HUES48 (cell line): ENCODE results near the gene SCN9A.

Source experiments
- H3K27ac ChIP-seq: one replicate; pipeline ENCODE4 v1.7.0; 2013; ENCODE audit warnings: low read depth, low read length, inconsistent platforms
- H3K27me3 ChIP-seq: 2 replicates; pipeline ENCODE4 v1.6.1; 2013; ENCODE audit warnings: mild to moderate bottlenecking, low read length; ENCODE audit not compliant: control insufficient read depth, insufficient read depth
- H3K36me3 ChIP-seq: 2 replicates; pipeline ENCODE4 v1.6.1; 2013; ENCODE audit warnings: low read length; ENCODE audit not compliant: control insufficient read depth, insufficient read depth
- H3K4me1 ChIP-seq: 2 replicates; pipeline ENCODE4 v1.6.1; 2013; ENCODE audit warnings: mild to moderate bottlenecking, low read length; ENCODE audit not compliant: control insufficient read depth, insufficient read depth
- H3K4me3 ChIP-seq: 2 replicates; pipeline ENCODE4 v1.5.1; 2013; ENCODE audit warnings: mild to moderate bottlenecking, low read depth, low read length
- H3K9ac ChIP-seq: 2 replicates; pipeline ENCODE4 v1.6.1; 2013; ENCODE audit warnings: mild to moderate bottlenecking, low read depth, low read length, moderate library complexity
- H3K9me3 ChIP-seq: 2 replicates; pipeline ENCODE4 v1.6.1; 2013; ENCODE audit warnings: low read length; ENCODE audit not compliant: control insufficient read depth, insufficient read depth

Gene SCN9A

DNA sequence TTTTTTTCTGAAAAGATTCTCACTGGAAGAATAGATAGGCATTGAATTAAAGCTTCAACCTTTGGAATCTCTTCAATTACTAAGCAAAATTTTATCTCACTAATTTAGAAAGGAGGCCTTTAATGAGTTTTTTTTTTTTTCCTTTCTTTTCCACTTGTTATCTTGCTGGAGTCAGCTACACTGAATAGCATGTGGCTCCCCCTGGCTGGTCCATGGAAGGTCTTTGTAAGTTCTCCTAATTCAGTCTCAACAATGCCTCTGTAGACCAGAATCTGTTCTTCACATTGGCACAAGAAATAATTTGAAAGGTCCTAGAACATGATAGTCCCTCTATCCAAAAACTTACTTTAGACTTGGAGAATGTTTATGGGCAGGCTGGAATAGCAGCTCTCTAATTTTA, 223.7 kb downstream of the SCN9A start:
- Histone ChIP-seq H3K27me3 (no peaks in the 10 kb centered on the region), H3K4me3 (no peak overlapping the region), H3K27ac (no peak overlapping the region), H3K9me3 (no peaks in the 10 kb centered on the region), H3K9ac (no peak overlapping the region), H3K36me3 (no peaks in the 10 kb centered on the region), H3K4me1 (no peaks in the 10 kb centered on the region)

DNA sequence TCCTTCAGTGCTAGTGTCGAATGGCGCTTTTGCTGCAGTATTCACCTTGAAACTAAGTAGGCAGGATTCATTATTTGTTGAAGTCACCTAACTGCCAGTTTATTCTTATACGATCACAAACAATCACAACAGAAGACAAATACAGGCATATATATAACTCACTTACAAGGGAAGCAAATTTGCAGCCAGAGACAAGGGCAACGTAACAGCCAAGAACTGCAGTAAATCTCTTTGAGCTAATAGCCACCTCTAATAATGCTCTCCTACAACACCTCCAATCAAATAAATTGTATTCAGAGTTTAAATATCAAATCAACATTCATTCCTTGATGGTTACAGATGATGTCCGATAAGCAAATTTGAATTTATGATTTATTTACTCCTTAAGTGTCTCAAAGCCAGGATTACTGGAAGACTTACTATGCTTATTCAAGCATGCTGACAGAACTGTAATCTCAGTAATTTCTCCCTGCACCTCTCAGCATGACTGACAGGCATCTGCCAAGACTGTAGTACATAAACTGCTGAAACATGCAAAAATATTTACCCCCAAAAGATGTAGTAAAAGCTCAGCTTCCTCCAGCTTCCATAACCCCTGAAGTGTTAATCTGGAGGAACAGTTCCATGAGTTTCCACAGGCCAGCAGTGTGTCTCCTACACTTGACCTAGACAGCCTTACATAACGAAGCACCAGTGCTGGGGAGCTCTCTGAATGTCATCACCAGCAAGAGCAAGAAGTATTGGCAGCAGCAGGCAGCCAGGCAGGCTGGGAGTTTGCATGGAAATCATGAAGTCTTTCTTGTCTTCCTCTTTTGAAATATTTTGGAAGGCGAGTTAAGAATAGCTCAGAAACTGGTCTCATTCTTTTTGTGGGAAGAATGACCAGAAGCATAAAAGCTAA, 227.0 kb downstream of the SCN9A start:
- no peaks in the 10 kb centered on the region for H3K36me3 ChIP-seq
- no peak overlapping the region for H3K4me3 ChIP-seq

DNA sequence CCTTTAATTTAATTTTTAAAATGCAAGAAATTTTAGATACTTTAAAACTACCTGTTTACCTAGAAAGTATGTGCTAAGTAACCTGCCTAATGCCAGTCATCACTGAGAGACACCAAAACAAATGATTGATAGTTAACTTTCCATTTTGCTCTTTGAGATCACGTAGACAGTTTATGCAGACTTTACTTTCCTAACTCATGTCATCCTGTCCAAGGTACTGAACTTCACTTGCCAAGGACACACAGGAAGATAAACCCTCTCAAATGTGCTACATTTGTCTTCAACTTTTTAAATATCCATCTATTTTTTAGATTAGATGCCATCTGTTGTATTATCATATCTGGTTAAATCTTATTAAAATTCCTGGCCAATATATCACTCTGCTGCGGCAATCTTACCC, 227.9 kb downstream of the SCN9A start:
- no peak overlapping the region for H3K4me3 ChIP-seq
- H3K36me3 ChIP-seq, result no peaks in the 10 kb centered on the region
- H3K9ac ChIP-seq, result no peak overlapping the region
- H3K27ac ChIP-seq, result no peak overlapping the region
- no peaks in the 10 kb centered on the region for H3K4me1 ChIP-seq
- no peaks in the 10 kb centered on the region for H3K27me3 ChIP-seq
- no peaks in the 10 kb centered on the region for H3K9me3 ChIP-seq

More for the DNA sequence above, 227.0 kb downstream of the SCN9A start:
- no peaks in the 10 kb centered on the region for H3K9me3 ChIP-seq
- no peaks in the 10 kb centered on the region for H3K4me1 ChIP-seq
- H3K27me3 ChIP-seq, result no peaks in the 10 kb centered on the region
- H3K27ac ChIP-seq, result no peak overlapping the region
- no peak overlapping the region for H3K9ac ChIP-seq
